Caco-2 (cell line): Measurements from ENCODE around the gene GALNT12. TPM values are rescaled to one million over a fixed set of nuclear protein-coding genes. Genes with fewer than 3 reads are reported as not detected.

Experiments
- BruUV-seq: library from RNA; stranded (reverse); fragments of 400-500 nt; replicated peaks from 2 replicates; lab custom pipeline; 2021; lab: Mats Ljungman, UMichigan
- CTCF ChIA-PET: fragments of 300-600 bp; sonication (Branson Sonifier 250); formaldehyde crosslinking; loops from one replicate; lab custom pipeline; 2022; ENCODE audit warnings: antibody characterized with exemption; lab: Charles Lee
- POLR2A ChIA-PET: fragments of 300-600 bp; sonication (Branson Sonifier 250); formaldehyde crosslinking; loops from one replicate; lab custom pipeline; 2022; ENCODE audit warnings: antibody characterized with exemption; lab: Charles Lee
- DNase-seq, 2 experiments: peaks; one replicate each; pipeline versions ENCODE4 v3.0.0 to v3.0.0-alpha.2; 2020 to 2022
- H3K27me3 ChIP-seq: replicated peaks from 2 replicates; pipeline ENCODE4 v1.6.0; 2011; ENCODE audit warnings: low read length; ENCODE audit not compliant: control insufficient read depth, insufficient read depth
- H3K36me3 ChIP-seq: 2 replicates; pipeline ENCODE4 v1.5.1; 2011; ENCODE audit warnings: low read length; ENCODE audit not compliant: control insufficient read depth, insufficient read depth
- H3K4me1 ChIP-seq: fragments of 250-450 bp; sonication (Bioruptor Pico); 2 replicates; pipeline ENCODE4 v1.5.1; 2020; ENCODE audit warnings: mild to moderate bottlenecking
- H3K4me3 ChIP-seq: 2 replicates; pipeline ENCODE4 v1.5.1; 2011; ENCODE audit warnings: low read depth, mild to moderate bottlenecking, control low read depth, low read length
- H3K9me3 ChIP-seq: fragments of 250-450 bp; sonication (Bioruptor Pico); 2 replicates; pipeline ENCODE4 v1.5.1; 2020; ENCODE audit warnings: mild to moderate bottlenecking, moderate library complexity
- H3K27ac Mint-ChIP-seq: one replicate; pipeline ENCODE4 v1.8.0; 2022; ENCODE audit warnings: mixed read lengths; ENCODE audit not compliant: unreplicated experiment
- H3K27me3 Mint-ChIP-seq: one replicate; pipeline ENCODE4 v1.8.0; 2022; ENCODE audit warnings: mixed read lengths; ENCODE audit not compliant: insufficient read depth, unreplicated experiment
- H3K36me3 Mint-ChIP-seq: one replicate; pipeline ENCODE4 v1.8.0; 2022; ENCODE audit warnings: mild to moderate bottlenecking, mixed read lengths; ENCODE audit not compliant: insufficient read depth, unreplicated experiment
- H3K4me1 Mint-ChIP-seq: one replicate; pipeline ENCODE4 v1.8.0; 2022; ENCODE audit warnings: low read depth, mixed read lengths; ENCODE audit not compliant: unreplicated experiment
- H3K4me3 Mint-ChIP-seq: one replicate; pipeline ENCODE4 v1.8.0; 2022; ENCODE audit warnings: mild to moderate bottlenecking, moderate library complexity, mixed read lengths; ENCODE audit not compliant: unreplicated experiment
- H3K9me3 Mint-ChIP-seq: one replicate; pipeline ENCODE4 v1.8.0; 2022; ENCODE audit warnings: mixed read lengths; ENCODE audit not compliant: unreplicated experiment
- intact Hi-C: fragments of 100-400 bp; cut with micrococcal nuclease; formaldehyde crosslinking; loops from one replicate; pipeline ENCODE4 v1.10.0; 2022; ENCODE audit not compliant: unreplicated experiment
- total RNA-seq: library from RNA; stranded (reverse); gene quantifications from 2 replicates; pipeline ENCODE4 v1.2.3, GENCODE V29; 2022
- TF ChIP-seq, protein P1 (sequence below), 2 experiments: fragments of 200-600 bp in 1 of 2; IDR thresholded peaks; 1 replicate in 1 of 2; 2 replicates in 1 of 2; pipeline versions ENCODE4 v1.5.1 to v1.8.0; 2011 to 2022; ENCODE audit warnings: antibody characterized with exemption in 1 of 2, control low read depth in 1 of 2, inconsistent platforms in 1 of 2, low read depth in 1 of 2, low read length in 1 of 2, mild to moderate bottlenecking in 1 of 2, moderate library complexity in 1 of 2; ENCODE audit not compliant: insufficient read depth in 1 of 2, severe bottlenecking in 1 of 2, unreplicated experiment in 1 of 2

The GALNT12 gene
- total RNA-seq, 1 experiment from 2014 or later, result 3.6 TPM

DNA sequence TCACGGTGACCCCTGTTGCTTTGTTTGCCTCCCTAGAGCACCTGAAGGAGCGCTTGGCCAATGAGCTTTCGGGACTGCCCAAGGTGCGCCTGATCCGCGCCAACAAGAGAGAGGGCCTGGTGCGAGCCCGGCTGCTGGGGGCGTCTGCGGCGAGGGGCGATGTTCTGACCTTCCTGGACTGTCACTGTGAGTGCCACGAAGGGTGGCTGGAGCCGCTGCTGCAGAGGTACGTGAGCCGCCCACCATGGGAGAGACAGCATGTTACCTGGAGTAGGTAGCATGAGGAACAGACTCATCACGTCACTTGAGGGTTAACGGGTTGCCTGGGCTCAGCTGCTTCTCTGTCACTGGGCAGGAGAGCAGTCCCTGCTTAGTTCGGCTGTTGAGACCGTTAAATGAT is 19.2 kb downstream of the GALNT12 start:
- TF ChIP-seq, protein P1, sequence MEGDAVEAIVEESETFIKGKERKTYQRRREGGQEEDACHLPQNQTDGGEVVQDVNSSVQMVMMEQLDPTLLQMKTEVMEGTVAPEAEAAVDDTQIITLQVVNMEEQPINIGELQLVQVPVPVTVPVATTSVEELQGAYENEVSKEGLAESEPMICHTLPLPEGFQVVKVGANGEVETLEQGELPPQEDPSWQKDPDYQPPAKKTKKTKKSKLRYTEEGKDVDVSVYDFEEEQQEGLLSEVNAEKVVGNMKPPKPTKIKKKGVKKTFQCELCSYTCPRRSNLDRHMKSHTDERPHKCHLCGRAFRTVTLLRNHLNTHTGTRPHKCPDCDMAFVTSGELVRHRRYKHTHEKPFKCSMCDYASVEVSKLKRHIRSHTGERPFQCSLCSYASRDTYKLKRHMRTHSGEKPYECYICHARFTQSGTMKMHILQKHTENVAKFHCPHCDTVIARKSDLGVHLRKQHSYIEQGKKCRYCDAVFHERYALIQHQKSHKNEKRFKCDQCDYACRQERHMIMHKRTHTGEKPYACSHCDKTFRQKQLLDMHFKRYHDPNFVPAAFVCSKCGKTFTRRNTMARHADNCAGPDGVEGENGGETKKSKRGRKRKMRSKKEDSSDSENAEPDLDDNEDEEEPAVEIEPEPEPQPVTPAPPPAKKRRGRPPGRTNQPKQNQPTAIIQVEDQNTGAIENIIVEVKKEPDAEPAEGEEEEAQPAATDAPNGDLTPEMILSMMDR (IDR thresholded peaks at IDR 0.05; ENCODE audit: insufficient read depth in 1 of 2, low read depth in 1 of 2, low read length in 1 of 2, severe bottlenecking in 1 of 2, unreplicated experiment in 1 of 2), result no peak
- no peaks in the 10 kb centered on the region for H3K9me3 ChIP-seq
- POLR2A ChIA-PET, result no interaction called here
- H3K9me3 Mint-ChIP-seq, result no peaks in the 10 kb centered on the region
- H3K4me1 Mint-ChIP-seq, result no peaks in the 10 kb centered on the region
- H3K27me3 Mint-ChIP-seq, result no peaks in the 10 kb centered on the region
- intact Hi-C loops, result no loop called here
- H3K27me3 ChIP-seq, result no peaks in the 10 kb centered on the region
- no peaks in the 10 kb centered on the region for H3K4me1 ChIP-seq
- DNase-seq, result no peak
- BruUV-seq, result no TSS peak
- H3K4me3 ChIP-seq, result no peak overlapping the region
- no peaks in the 10 kb centered on the region for H3K36me3 Mint-ChIP-seq
- H3K4me3 Mint-ChIP-seq, result no peak overlapping the region
- no peaks in the 10 kb centered on the region for H3K36me3 ChIP-seq
- H3K27ac Mint-ChIP-seq, result no peak overlapping the region
- CTCF ChIA-PET, result no interaction called here

DNA sequence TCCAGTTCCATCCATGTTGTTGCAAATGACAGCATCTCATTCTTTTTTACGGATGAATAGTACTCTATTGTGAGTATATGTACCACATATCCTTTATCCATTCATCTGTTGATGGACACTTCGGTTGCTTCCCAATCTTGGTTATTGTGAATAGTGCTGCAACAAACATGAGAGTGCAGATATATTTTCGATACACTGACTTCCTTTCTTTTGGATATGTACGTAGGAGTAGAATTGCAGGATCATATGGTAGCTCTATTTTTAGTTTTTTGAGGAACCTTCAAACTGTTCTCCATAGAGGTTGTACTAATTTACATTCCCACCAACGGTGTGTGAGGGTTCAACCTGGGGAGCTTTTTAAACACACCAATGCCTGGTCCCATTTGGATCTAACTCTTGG is 22.3 kb downstream of the GALNT12 start:
- Histone ChIP-seq H3K4me1 (no peaks in the 10 kb centered on the region), H3K4me3 (no peak overlapping the region), H3K36me3 (no peaks in the 10 kb centered on the region), H3K27me3 (no peaks in the 10 kb centered on the region), H3K9me3 (no peaks in the 10 kb centered on the region)
- intact Hi-C loops, result no loop called here
- H3K27me3 Mint-ChIP-seq, result no peaks in the 10 kb centered on the region
- no peaks in the 10 kb centered on the region for H3K36me3 Mint-ChIP-seq
- H3K27ac Mint-ChIP-seq, result no peak overlapping the region
- ChIA-PET POLR2A (no interaction called here), CTCF (no interaction called here)
- DNase-seq, result no peak
- no TSS peak for BruUV-seq
- no peak overlapping the region for H3K4me3 Mint-ChIP-seq
- TF ChIP-seq, protein P1 (IDR thresholded peaks at IDR 0.05; ENCODE audit: insufficient read depth in 1 of 2, low read depth in 1 of 2, low read length in 1 of 2, severe bottlenecking in 1 of 2, unreplicated experiment in 1 of 2), result no peak
- no peaks in the 10 kb centered on the region for H3K4me1 Mint-ChIP-seq
- no peaks in the 10 kb centered on the region for H3K9me3 Mint-ChIP-seq

DNA sequence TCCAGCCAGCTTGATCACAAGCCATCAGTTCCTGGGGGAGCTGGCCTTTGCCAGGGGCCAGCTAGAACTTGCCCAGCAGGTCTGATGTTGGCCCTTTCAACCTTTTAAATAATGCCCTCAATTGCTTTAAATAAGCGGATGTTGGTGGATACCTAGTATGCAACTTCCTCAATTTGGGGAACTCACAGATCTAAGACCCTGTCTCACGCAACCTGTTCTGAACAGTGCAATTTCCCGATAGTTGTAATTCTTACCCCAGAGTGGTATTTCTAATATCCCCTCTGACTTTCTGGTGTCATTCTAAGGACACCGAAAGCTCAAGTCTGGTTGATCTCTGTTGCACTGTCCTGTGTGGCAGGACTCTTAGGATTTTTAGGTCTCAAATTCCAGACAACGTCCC is 23.1 kb downstream of the GALNT12 start:
- ChIA-PET CTCF (interaction anchor here (1.2 kb wide), 1 partner anchor 55 kb away, joined by 3 read pairs; no protein-coding TSS in a partner anchor), POLR2A (no interaction called here)
- Histone ChIP-seq H3K4me1 (no peaks in the 10 kb centered on the region), H3K27me3 (no peaks in the 10 kb centered on the region), H3K9me3 (no peaks in the 10 kb centered on the region), H3K4me3 (no peak overlapping the region), H3K36me3 (no peaks in the 10 kb centered on the region)
- Mint-ChIP-seq H3K27me3 (no peaks in the 10 kb centered on the region), H3K27ac (no peak overlapping the region), H3K4me1 (no peaks in the 10 kb centered on the region), H3K9me3 (no peaks in the 10 kb centered on the region), H3K36me3 (no peaks in the 10 kb centered on the region), H3K4me3 (no peak overlapping the region)
- no peak for DNase-seq
- TF ChIP-seq, protein P1 (IDR thresholded peaks at IDR 0.05; ENCODE audit: insufficient read depth in 1 of 2, low read depth in 1 of 2, low read length in 1 of 2, severe bottlenecking in 1 of 2, unreplicated experiment in 1 of 2), result no peak
- BruUV-seq, result no TSS peak
- intact Hi-C loops, result no loop called here
